ENCODE measurements around the gene BLTP3B. TPM values are rescaled to one million over a fixed set of nuclear protein-coding genes. Genes with fewer than 3 reads are reported as not detected.

The BLTP3B gene
- total RNA-seq, 1 experiment from 2014 or later = 19.8 TPM

DNA sequence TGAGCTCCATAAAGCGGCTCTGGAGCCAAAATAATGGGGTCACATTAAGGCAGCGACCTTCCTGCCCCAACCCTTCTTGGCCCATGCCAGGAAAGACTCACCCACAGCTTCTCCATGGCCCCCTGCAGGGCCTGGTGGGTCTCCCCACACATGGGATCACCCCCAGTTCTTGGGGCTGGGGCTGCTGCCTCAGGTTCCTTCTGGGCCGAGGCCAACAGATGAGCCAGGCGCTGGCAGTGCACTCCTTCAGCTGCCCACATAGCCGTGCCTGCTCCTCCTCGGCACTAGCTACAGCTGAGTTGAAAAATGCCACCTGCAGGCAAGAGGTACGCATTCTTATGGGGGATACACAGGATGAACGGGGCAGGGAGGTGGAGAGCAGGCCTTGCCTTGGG lies 14.8 kb upstream of the BLTP3B start:
- no peak for DNase-seq
- Histone ChIP-seq H3K36me3 (ENCODE audit: low read depth) (no peaks in the 10 kb centered on the region), H3K9me3 (ENCODE audit: insufficient read depth, low read depth) (no peaks in the 10 kb centered on the region), H3K27me3 (ENCODE audit: insufficient read depth, low read depth) (no peaks in the 10 kb centered on the region), H3K27ac (no peak overlapping the region), H3K4me2 (no peak overlapping the region), H3K4me3 (no peak overlapping the region), H3K4me1 (replicated peaks; ENCODE audit: insufficient read depth) (no peaks in the 10 kb centered on the region), H3K9me2 (ENCODE audit: insufficient read depth) (no peaks in the 10 kb centered on the region), H4K20me1 (ENCODE audit: insufficient read depth) (no peaks in the 10 kb centered on the region), H3K79me2 (ENCODE audit: low read depth) (no peaks in the 10 kb centered on the region), H3F3A (ENCODE audit: insufficient read depth, low read depth) (no peaks in the 10 kb centered on the region), H2AFZ (no peak overlapping the region)
- CTCF ChIA-PET = interaction anchor here (0.5 to 0.6 kb wide), 2 partner anchors 67 to 156 kb away, joined by 3 to 6 read pairs; no protein-coding TSS in a partner anchor
- no peak for TF ChIP-seq EZH2 (IDR thresholded peaks at IDR 0.05; ENCODE audit: low read depth)
- TF ChIP-seq, protein P1, sequence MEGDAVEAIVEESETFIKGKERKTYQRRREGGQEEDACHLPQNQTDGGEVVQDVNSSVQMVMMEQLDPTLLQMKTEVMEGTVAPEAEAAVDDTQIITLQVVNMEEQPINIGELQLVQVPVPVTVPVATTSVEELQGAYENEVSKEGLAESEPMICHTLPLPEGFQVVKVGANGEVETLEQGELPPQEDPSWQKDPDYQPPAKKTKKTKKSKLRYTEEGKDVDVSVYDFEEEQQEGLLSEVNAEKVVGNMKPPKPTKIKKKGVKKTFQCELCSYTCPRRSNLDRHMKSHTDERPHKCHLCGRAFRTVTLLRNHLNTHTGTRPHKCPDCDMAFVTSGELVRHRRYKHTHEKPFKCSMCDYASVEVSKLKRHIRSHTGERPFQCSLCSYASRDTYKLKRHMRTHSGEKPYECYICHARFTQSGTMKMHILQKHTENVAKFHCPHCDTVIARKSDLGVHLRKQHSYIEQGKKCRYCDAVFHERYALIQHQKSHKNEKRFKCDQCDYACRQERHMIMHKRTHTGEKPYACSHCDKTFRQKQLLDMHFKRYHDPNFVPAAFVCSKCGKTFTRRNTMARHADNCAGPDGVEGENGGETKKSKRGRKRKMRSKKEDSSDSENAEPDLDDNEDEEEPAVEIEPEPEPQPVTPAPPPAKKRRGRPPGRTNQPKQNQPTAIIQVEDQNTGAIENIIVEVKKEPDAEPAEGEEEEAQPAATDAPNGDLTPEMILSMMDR (conservative IDR thresholded peaks at IDR 0.05) = no peak
- intact Hi-C loops (cut with micrococcal nuclease; ENCODE audit: unreplicated experiment) = no loop called here
- POLR2A ChIA-PET (ENCODE audit: unreplicated experiment) = no interaction called here
- BruUV-seq (replicated peaks) = no TSS peak

DNA sequence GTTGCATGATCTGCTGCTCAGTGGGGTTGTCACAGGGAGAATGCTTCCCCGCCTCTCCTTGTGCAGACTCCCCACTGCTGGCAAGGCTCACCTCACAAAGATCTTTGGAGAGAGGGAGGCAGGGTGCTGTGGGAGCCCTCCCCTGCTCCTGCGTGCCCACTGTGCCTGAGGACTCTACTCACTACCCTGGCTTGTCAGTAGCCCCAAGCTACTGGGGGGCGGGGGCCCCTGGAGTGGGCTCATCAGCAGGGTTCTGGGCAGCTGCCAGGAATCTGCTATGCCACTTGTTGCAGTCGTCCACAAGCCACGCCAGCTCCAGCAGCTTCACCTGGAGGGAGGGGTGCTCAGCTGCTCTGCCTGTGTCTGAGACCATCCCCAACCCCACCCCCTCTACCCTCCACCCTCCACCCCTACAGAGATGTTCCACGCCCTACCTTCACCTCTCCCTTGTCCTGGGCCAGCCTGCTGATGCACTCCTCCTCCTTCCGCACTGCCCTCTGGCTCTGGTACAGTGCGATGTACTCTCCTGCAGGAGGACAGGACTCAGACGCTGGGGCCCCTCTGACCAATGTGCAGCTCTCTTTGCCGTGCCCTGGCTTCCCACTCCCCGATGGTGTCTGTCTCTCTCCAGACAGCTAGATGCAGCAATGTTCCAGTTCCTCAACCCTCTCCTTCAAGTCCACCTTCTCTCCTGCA lies 14.2 kb upstream of the BLTP3B start:
- no peak for TF ChIP-seq EZH2 (IDR thresholded peaks at IDR 0.05; ENCODE audit: low read depth)
- TF ChIP-seq, protein P1 (conservative IDR thresholded peaks at IDR 0.05) = no peak
- DNase-seq = no peak
- no peaks in the 10 kb centered on the region for H3K9me3 ChIP-seq (ENCODE audit: insufficient read depth, low read depth)
- no peaks in the 10 kb centered on the region for H3K79me2 ChIP-seq (ENCODE audit: low read depth)
- BruUV-seq (replicated peaks) = no TSS peak
- no peaks in the 10 kb centered on the region for H3K9me2 ChIP-seq (ENCODE audit: insufficient read depth)
- no peak overlapping the region for H2AFZ ChIP-seq
- no peak overlapping the region for H3K27ac ChIP-seq
- no peaks in the 10 kb centered on the region for H3K36me3 ChIP-seq (ENCODE audit: low read depth)
- no peak overlapping the region for H3K4me3 ChIP-seq
- H3K4me1 ChIP-seq (replicated peaks; ENCODE audit: insufficient read depth) = no peaks in the 10 kb centered on the region
- POLR2A ChIA-PET (ENCODE audit: unreplicated experiment) = no interaction called here
- CTCF ChIA-PET = interaction anchor here (0.5 to 0.6 kb wide), 2 partner anchors 67 to 155 kb away, joined by 3 to 6 read pairs; no protein-coding TSS in a partner anchor
- intact Hi-C loops (cut with micrococcal nuclease; ENCODE audit: unreplicated experiment) = no loop called here
- no peaks in the 10 kb centered on the region for H3K27me3 ChIP-seq (ENCODE audit: insufficient read depth, low read depth)
- no peaks in the 10 kb centered on the region for H4K20me1 ChIP-seq (ENCODE audit: insufficient read depth)
- no peak overlapping the region for H3K4me2 ChIP-seq
- H3F3A ChIP-seq (ENCODE audit: insufficient read depth, low read depth) = no peaks in the 10 kb centered on the region

DNA sequence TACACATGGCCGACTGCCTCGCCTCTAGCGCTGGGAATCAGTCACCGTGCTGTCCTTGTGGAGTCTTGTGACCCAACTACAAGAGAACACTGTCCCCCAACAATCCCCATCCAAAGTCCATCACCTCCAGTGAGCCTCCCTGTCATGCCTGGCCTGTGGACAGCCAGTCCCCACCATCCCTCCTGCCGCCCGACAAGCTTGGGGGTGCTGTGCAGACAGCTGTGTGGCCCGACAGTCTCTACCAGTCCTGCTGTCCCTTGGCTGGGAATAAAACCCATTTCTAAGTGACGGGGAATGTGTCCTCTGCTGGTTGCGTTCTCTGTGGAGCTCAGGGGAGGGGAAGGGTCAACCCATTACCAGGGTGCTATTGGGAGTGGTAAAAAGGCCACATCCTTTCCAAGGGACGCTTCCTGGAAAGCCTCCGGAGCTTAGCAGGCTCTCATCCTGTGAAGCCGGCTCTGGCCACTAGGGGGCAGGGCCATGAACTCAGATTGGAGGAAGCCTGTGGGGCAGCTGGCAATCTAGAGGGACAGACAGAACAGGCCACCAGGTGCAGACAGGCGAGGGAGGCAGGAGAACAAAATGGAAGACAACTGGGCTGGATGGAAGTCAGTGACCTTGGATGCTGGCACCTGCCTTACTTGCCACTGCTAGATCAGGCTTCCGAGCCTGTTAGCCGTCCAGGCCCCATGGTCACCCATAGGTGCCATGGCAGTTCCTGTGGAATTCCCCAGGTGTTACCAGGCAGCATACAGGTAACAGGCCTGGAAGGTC lies 12.0 kb upstream of the BLTP3B start:
- H2AFZ ChIP-seq = no peak overlapping the region
- TF ChIP-seq, protein P1 (conservative IDR thresholded peaks at IDR 0.05) = peak; percentile 95
- TF ChIP-seq EZH2 (IDR thresholded peaks at IDR 0.05; ENCODE audit: low read depth) = no peak
- intact Hi-C loops (cut with micrococcal nuclease; ENCODE audit: unreplicated experiment) = no loop called here

More for the DNA sequence above, 12.0 kb upstream of the BLTP3B start:
- H3K4me2 ChIP-seq = no peak overlapping the region
- no peaks in the 10 kb centered on the region for H3K36me3 ChIP-seq (ENCODE audit: low read depth)
- no peak overlapping the region for H3K4me3 ChIP-seq
- H3F3A ChIP-seq (ENCODE audit: insufficient read depth, low read depth) = no peaks in the 10 kb centered on the region
- no peak overlapping the region for H3K27ac ChIP-seq
- ChIA-PET CTCF (interaction anchor here (0.6 to 1.4 kb wide), 4 partner anchors 9 to 1825 kb away, joined by 3 to 5 read pairs (median 3); no protein-coding TSS in a partner anchor), POLR2A (ENCODE audit: unreplicated experiment) (no interaction called here)
- no peaks in the 10 kb centered on the region for H4K20me1 ChIP-seq (ENCODE audit: insufficient read depth)
- H3K4me1 ChIP-seq (replicated peaks; ENCODE audit: insufficient read depth) = no peaks in the 10 kb centered on the region
- no TSS peak for BruUV-seq (replicated peaks)
- DNase-seq = peak in 1 of 2 experiments; percentile 58
- no peaks in the 10 kb centered on the region for H3K79me2 ChIP-seq (ENCODE audit: low read depth)
- H3K9me3 ChIP-seq (ENCODE audit: insufficient read depth, low read depth) = no peaks in the 10 kb centered on the region
- no peaks in the 10 kb centered on the region for H3K9me2 ChIP-seq (ENCODE audit: insufficient read depth)
- H3K27me3 ChIP-seq (ENCODE audit: insufficient read depth, low read depth) = no peaks in the 10 kb centered on the region
